GM21360 (cell line): Measurements from ENCODE around the gene TMEM88.

Experiments
- ATAC-seq: cut with Tn5 transposase; IDR thresholded peaks from one replicate; pipeline ENCODE4 v1.9.1; 2021; ENCODE audit warnings: mild to moderate bottlenecking, moderate library complexity; ENCODE audit not compliant: unreplicated experiment

TMEM88 gene

GRCh38 chr17:7833011-7833794 lies 21.7 kb upstream of the TMEM88 start:
- no peak for ATAC-seq

- ATAC-seq: peak; percentile 41
Measured at GRCh38 chr17:7833795-7834541, 20.9 kb upstream of the TMEM88 start, which contains the start of gene KDM6B. KDM6B (plus strand) TSS chr17:7834217; CDS start chr17:7845555, 11,338 bp downstream.

- ATAC-seq: no peak
Measured at GRCh38 chr17:7834542-7834956, 20.3 kb upstream of the TMEM88 start.

GRCh38 chr17:7834957-7835813 lies 19.7 kb upstream of the TMEM88 start:
- ATAC-seq: peak; percentile 34

DNA sequence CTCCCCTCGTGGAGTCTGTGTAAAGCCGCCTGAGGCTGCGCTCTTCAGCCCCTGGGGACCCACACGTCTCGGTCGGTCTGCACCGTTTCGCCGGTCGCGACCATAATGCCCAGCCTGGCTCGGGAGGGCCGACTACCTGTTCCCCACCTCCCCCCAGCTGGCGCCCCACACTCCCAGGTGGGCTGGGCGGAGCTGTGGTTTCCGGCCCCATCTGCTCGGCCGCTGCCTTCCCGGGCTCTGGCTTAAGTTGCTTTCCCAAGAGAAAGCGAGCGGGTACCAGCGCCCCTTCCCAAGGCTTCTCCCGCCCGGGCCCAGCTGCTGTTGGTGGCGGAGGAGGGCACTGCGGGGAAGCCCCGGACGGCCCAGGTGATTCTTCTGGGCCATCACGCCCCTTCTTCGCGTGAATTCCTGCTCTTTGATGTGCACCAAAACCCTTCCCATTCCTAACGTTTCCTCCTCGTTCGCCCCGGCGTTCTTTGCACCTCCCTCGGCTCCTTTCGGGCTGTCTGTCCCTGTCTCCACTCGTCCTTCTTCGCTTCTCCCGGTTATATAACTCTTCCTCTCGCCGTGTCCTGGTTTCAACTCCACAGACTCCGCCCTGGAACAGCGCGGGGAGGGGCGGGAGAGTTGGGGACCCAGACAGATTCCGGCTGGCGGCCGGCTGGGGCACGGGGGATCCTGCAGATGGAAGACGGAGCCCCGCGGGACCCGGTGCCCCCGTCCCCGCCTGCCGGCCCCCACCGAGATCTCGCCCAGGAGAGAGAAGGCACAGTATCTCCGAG lies 18.9 kb upstream of the TMEM88 start:
- peak; percentile 28 for ATAC-seq

DNA sequence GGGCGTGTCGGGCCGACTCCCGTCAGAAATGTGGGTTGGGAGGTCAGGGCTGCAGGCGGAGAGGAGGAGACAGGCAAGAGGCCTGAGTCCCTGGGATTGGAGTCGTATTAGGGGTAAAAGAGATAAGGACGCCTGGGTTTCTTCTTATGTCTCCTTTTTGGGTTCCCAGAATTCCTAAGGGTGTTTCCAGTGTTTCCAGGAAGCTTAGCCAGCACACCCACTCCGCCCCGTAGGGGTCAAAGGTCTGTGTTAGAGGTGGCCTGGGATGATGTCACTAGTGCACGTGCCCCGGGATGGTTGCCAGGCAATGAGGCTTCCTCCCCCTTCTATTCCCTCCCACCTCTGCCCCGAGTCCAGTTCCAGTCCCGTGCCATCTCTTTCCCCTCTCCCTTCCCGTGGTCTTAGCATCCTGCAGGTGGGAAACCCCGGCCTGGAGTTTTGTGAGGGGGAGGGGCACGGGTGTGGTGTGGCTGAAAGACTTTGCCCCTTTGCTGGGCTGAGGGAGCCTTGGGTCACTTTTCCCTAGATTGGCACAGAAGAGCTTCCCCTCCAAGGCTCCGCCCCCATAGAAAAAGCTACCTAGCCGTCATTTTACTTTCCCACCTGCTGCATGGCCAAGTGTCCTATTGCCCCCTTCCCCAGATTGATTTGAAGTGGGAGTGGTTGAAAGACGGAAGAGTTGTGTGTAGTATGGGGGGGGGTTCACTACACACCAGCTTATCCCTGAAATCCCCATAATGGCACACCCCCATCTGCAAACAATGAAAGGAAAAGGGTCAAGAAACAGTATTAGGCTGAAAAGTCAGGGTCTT lies 18.1 kb upstream of the TMEM88 start:
- ATAC-seq: no peak

- no peak for ATAC-seq
Measured at GRCh38 chr17:7837408-7838088, 17.3 kb upstream of the TMEM88 start.

- ATAC-seq: no peak
Measured at GRCh38 chr17:7838090-7839075, 16.5 kb upstream of the TMEM88 start.

DNA sequence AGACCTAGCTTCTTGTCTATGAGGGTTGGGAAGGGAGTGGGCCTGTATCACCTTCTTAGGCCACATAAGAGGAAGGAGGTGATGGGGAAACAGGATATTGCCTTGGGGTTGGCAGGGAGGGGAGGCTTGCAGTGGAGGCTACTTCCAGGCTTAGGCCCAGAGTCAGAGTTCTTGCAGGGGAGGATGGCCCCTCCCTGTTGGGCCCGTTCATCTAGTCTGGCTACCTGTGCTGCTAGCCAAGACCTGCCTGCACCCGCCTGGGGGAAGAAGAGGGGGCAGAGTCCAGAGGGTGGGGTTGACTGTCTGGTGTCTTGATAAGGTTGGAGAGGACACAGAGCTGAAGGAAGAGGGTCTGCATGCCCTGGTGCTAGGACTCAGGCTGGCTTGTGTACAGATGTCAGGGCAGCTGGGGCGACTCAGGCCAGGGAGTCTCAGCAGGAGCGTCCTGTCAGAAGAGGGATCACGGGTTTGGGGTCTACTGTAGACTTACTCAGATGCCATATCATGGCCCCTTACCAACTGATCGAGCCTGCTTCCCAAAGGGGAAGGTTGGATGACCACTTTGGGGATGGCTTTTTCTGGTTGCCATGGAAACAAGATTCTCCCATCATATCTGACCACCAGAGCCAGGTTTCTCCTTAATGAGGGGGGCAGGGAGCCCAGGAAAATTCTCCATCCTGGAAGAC lies 15.5 kb upstream of the TMEM88 start:
- no peak for ATAC-seq

DNA sequence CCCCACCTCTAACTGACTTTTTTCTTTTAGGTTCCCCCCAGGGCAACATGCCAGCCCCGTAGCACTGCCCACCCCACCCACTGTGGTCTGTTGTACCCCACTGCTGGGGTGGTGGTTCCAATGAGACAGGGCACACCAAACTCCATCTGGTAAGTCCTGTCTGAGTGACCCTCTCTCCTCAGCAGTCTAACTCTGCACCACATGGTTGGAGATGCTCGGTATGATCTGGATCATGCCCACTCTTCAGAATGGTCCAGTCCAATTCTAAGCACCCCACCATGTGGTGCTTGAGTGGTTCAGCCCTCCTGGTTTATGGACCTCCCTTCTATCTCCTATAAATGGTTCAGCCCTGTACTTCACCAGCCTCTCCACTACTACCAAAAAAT lies 15.0 kb upstream of the TMEM88 start:
- ATAC-seq: no peak

DNA sequence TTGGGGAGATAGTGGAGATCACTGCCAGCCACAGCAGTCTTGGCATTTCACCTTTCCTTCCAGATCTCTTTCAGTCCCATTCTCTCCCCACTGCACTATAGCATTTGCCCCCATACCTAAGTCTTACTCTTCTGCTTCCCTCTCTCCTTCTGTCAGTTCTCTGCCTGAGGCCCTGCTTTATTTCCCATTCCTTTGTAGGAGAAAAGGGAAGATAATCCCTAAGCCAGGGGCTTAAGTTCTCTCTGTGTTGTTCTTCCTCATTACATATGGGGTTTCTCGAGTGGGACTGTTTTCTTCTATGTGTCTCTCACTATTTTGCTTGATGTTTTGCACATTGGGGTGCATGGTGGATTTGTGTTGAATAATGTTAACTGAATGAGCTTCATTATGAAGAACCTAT lies 14.4 kb upstream of the TMEM88 start:
- no peak for ATAC-seq

GRCh38 chr17:7840875-7841274 lies 14.0 kb upstream of the TMEM88 start:
- no peak for ATAC-seq

DNA sequence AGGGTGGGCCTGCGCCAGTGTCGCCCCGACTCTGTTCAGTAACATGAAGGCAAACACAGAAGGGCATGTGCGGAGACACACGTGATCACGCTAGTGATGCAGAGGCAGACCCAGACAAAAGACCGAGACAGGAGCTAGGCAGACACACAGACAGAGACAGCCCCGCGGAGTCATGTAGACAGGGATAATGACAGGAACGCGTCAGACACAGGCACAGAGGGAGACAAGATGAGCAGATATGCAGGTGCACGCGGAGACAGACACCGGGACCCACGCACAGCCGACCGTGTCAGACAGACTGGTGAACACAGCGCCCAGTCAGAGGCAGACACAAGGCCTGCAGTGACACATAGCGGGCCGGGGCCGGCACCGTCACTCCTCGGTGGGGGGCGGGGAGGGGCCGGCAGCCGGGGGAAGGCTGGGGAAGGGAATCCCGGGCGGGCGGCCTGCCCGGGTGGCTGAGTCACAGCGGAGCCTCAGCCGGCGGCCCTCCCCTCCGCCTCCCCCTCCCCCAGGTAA lies 13.4 kb upstream of the TMEM88 start:
- ATAC-seq: no peak

GRCh38 chr17:7841915-7842379 lies 12.9 kb upstream of the TMEM88 start:
- ATAC-seq: no peak

DNA sequence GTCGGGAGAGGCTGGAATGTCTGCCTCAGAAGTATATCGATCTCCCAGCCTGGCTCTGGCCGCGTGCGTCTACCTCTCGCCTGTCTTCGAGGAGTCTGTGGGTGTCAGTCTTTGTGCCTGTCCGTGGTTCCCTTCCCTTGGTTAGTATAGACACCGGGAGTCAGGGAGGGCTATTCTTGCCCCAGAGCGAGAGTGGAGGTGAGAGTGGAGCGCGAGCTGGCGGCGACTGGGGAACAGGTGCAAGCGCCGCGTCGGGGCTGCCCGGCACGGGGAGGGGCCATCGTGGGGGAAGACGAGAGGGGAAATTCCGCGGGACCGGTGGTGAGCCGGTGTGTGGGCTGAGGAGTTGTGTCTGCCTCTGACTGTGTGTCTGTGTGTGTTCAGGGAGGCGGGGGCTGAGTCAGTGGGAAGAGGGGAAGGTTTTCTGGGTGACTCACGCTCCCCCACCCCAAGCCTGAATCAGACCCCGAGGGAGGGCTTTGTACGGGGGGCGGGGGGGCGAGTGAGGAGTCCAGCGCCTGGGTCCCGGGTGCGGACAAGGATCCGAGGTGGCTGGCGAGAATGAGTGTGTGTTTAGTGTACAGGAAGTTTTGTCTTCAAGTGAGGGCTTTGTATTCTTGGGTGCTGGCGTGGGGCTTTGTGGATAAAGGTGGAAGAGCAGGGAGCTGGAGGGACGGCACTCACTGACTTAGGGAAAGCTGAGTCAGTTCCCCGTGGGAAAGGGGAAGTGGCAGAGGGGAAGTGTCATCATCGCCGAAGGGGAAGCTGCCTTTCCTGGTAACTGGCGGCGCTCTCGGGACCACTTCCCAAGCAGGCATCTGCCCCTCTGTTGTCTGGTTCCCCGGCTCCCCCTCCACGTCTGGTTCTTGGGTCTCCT lies 12.2 kb upstream of the TMEM88 start:
- ATAC-seq: no peak

GRCh38 chr17:7843257-7843535 lies 11.7 kb upstream of the TMEM88 start:
- peak; percentile 3 for ATAC-seq
